SH-SY5Y (cell line): ENCODE results near the gene SEPTIN1.

ENCODE experiments used
- GATA2 ChIP-seq: IDR thresholded peaks from 2 replicates; pipeline ENCODE4 v1.6.1; 2011; ENCODE audit warnings: mild to moderate bottlenecking, low read depth, low read length
- GATA3 ChIP-seq: IDR thresholded peaks from 2 replicates; pipeline ENCODE4 v1.6.1; 2011; ENCODE audit warnings: low read depth, mild to moderate bottlenecking, low read length, moderate library complexity

SEPTIN1 gene

DNA sequence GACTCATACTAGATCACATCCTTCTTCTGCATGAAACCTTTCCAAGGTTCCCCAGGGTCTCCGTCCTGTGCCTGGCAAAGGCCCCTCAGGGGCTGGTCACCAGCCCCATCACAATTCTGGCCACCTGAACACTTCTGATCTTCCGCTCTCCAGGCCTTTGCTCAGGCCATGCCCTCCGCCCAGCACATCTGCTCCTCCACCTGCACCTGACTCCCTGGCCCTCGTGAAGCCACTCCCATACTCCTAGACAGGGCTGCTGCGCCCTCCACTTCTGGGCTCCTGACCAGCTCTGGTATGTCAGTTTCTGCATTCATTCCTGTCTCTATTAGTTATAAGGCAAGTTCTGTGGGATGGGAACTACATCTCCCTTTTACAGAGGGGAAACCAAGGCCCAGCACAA is 9.6 kb downstream of the SEPTIN1 start:
- TF ChIP-seq GATA3 (no peak), GATA2 (no peak)

DNA sequence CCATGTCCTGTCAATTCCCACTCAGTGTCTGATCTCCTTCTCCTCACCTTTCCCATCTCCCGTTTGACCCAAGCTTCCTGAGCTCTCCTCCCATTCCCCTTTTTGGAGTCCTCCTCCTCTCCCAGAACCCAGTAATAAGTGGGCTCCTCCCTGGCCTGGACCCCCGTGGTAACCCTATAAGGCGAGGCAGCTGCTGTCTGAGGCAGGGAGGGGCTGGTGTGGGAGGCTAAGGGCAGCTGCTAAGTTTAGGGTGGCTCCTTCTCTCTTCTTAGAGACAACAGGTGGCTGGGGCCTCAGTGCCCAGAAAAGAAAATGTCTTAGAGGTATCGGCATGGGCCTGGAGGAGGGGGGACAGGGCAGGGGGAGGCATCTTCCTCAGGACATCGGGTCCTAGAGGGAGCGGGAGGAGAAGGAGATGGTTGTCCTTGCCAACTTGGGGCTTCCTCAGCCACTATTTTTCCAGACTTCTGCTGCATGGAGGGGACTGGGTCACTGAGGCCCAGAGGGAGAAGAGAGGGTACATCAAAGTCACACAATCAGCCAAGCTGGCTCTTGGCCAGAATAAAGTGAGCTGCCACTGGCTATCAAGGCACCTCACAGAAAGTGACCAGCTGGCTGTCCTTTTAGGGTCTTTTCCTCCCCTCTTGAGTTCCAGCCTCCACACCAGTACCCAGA is 10.2 kb downstream of the SEPTIN1 start:
- no peak for TF ChIP-seq GATA2
- TF ChIP-seq GATA3: no peak

GRCh38 chr16:30371248-30371816 is 11.0 kb downstream of the SEPTIN1 start:
- TF ChIP-seq GATA3 (no peak), GATA2 (no peak)

DNA sequence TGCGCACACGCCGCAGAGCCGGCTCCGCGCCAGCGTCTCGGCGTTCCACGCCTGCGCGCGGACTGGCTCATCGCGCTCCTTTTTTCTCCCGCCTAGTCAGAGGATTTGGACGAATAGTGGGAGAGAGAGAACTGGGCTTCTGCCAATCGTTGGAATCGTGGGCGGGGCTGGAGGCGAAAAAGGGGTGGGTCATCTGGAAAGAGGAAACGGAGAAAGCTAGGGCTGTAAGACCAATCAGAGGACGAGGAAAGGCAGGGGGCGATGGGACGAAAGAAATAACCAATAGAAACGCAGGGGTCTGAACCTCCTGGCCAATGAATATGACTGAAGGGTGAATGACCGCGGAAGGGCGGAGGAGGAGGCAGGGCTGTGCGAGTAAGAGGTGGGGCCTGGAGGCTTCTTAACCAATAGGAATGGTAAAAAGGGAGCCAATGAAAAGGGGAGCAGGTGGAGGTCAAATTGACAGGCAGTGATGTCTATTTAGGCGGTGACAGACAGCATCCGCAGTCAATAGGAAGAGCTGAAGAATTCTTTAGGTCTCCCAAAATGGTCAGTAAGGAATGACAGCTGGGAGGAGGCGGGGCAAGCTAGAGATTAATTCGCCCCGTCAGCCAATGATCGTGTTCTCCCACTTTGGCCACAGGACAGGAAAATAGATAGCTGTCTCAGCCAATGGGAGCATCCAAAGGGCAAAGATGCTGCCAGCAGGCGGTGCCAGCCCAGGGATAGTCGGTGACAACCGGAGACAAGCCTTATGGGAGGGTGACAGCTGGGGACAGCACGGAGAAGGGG is 11.7 kb downstream of the SEPTIN1 start, which contains the start of gene TBC1D10B:
Gene TBC1D10B (minus strand): TSS at position 39 of the 792 bp plus-strand sequence. CDS start 311 bp downstream, outside the sequence.
- no peak for TF ChIP-seq GATA2
- TF ChIP-seq GATA3: no peak

DNA sequence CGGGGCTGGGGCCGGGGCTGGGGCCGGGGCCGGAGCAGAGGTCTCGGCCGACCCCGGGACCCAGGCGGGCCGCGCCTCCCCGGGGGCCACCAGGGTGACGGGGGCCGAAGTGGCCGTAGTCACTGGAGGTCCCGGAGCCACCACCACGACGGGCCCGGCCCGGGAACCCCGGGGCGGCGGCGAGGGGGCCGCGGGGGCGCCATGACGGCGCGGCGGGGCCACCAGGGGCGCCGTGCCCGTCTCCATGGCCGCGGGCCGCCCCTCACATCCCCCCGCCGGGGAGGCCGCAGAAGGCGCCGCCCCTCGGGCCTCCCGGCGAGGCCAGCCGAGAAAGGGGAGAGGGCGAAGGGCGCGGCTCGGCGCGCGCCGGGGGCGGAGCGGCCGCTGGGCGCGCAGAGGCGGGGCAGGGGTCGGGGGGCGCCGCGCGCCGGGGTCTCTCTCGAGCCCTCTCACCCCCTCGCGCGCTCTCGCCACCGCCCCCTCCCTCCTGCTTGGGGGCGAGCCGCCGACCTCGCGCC is 12.4 kb downstream of the SEPTIN1 start:
- no peak for TF ChIP-seq GATA3
- TF ChIP-seq GATA2: no peak

DNA sequence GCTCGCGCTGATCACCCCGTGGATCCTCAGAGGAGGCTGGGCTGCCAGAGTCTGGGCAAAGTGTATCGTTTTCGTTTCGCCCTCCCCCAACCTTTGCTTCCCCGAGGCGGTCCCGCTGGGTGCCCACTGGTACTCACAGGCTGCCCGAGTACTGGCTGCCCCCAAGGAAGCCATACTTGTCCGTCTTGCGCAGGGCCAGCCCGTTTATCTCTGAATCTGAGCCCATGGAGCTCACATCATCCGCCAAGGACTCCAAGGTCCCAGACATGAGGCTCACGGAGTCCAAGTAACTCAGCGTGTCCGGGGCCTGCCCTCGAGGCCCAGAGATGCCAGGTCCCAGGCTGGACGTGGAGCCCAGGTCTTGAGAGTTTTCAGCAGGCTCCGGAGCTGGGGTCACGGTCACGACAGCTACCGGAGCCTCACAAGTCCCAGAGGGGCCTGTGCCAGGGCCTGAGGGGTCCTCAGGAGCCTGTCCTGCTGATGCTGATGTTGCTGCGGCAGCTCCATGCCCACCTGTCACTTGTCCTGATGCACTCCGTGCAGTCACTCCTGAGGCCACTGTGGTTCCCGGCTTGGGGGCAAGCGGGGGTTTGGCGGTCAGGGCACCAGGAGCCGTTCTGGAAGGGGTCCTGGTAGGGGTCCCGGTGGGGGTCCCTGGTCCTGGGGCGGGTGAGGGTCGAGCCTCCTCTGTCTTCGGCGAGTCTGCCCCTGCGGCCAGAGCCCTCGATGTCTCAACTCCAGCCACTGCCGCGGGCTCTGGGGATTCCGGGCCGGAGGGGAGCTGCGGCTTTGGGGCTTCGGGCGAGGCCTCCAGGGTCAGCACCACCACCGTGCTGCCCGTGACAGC is 13.0 kb downstream of the SEPTIN1 start:
- TF ChIP-seq GATA3 (no peak), GATA2 (no peak; the same call in 1 of the 2 replicates)

DNA sequence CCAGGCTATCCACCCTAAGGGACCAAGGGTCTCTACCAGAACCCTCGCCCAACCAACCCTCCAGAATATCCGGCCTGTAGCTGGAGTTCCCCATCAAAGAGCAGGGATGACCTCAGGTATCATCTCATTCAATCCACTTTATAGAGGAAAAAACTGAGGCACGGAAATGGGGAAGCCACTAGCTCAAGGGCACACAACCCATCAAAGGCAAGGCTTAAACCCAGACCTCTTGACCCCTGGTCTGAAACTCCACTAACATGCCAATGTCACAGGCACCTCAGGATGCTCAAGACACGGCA is 13.6 kb downstream of the SEPTIN1 start:
- TF ChIP-seq GATA3 (no peak), GATA2 (no peak)

DNA sequence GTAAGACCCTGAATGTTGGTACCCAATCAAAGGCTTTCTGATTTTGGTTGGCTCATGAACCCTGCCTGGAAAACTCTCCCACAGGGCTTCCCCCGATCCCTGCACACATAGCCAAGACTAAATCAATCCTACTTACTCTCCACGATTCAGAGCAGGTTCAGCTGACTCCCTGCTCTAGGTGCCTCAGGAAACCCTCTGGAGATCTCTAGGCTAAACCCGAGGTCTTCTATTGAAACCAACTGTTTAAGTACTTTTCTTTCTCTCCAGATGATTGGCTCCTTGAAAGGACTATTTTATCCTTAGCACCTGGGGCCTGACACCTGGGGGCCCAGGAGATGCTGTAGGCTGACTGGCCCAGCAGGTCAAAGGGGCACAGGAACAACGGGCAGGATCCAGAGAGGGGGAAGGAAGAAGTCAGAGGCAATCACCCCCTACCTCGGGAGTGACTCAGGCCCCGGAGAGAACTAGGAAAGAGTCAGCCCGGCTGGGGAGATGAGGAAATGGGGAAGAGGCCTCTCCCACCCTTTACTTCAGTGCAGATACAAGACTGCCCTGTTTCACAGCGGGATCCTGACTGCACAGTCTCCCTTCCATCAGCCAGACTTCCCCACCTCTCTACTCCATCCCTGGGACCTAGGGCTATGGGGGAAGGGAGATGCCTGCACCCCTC is 14.1 kb downstream of the SEPTIN1 start:
- no peak for TF ChIP-seq GATA2
- no peak for TF ChIP-seq GATA3

DNA sequence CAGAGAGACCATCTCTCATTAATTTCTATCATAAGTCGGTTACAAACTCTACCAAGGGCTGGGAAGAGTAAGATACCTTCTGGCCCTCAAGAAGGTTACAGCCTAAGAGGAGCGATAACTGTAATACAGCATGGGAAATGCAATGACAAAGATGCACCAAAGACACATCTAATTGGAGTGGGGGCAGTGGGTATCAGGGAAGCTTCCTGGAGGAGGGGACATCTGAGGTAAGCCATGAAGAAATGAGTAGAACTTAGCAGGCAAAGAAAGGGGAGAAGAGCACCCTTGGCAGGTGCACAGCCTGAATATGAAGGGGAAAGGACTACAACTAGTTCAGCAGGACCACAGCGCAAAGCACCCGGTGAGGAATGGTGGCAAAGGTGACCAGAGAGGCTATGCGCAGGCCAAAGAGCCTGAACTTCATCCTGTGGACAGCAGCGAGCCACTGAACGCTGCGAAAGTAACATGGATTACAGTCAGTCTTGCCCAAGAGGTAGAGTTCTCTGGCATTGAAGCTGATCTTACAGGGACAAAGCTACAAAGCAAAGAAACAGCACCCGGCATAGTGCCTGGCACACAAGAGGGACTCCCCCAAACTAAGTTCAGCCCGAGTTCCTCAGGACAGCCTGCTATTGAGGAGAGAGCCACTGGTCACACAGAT is 14.9 kb downstream of the SEPTIN1 start:
- TF ChIP-seq GATA3 (no peak), GATA2 (no peak)

DNA sequence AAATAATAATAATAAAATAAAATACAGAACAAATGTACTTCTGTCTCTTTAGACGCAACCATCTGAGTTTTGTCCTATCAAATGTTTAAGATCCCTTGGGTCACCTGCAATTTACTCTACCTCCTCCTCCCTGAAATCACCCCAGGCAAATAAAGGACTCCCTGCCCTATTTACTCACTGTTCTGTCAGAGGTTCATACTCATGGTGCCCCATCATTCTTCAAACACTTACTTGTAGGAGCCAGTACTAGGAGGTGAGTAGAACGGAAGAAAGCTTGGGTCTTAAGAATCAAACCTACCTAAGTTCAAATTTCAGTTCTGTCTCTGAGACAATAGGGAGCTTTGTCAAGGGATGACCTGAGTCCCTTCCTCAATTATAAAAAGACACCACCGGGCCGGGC is 15.8 kb downstream of the SEPTIN1 start:
- TF ChIP-seq GATA2 (no peak), GATA3 (no peak)

GRCh38 chr16:30365200-30365599 is 17.2 kb downstream of the SEPTIN1 start:
- TF ChIP-seq GATA2 (no peak), GATA3 (no peak)

DNA sequence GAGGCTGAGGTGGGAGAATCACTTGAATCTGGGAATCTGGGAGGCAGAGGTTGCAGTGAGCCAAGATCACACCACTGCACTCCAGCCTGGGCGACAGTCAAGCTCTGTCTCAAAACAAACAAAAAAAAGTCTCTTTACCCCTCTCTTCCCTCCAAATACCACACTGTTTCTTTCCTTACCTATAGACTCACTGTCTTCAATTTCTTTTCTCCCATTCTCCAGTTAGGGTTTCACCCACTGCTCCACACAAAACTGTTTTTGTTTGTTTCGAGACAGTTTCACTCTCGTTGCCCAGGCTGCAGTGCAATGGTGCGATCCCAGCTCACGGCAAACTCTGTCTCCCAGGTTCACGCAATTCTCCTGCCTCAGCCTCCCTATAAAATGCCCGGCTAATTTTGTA is 21.2 kb downstream of the SEPTIN1 start:
- TF ChIP-seq GATA3 (no peak), GATA2 (no peak)

DNA sequence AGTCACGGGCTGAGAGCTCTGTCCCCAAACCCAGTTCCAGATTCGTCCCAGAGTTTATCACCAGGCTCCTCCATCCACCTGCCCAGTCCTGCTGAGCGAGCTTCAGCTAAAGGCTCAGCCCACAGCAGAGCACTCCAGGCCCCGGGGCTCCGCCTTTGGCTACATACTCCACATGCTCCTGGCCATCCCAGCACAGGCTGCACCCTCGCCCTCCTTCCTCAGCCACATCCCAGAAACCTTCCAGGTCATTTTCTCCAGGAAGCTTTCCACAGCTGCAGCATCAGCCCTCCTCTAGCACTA is 22.5 kb downstream of the SEPTIN1 start:
- TF ChIP-seq GATA2 (no peak), GATA3 (no peak)
